Sigmoid colon (tissue), 7 donors: ENCODE results near the gene MED29. TPM values are rescaled to one million over a fixed set of nuclear protein-coding genes. Genes with fewer than 3 reads are reported as not detected.
A peak's percentile ranks its signal among the peaks of the same experiment; 100 is the strongest.

Source experiments
- DNase-seq: peaks from one replicate; pipeline ENCODE4 v3.0.0-alpha.2; 2019
- H3K27ac ChIP-seq, 4 donors: fragments of 200-600 bp; sonication (generic); one replicate each; pipeline ENCODE4 v1.5.1; 2016 to 2019; ENCODE audit warnings: mild to moderate bottlenecking in 1 of 4
- H3K27me3 ChIP-seq, 3 donors: fragments of 200-600 bp; sonication (generic); one replicate each; pipeline ENCODE4 v1.5.1; 2019; ENCODE audit warnings: mild to moderate bottlenecking in 1 of 3
- H3K36me3 ChIP-seq, 4 donors: fragments of 200-600 bp; sonication (generic); one replicate each; pipeline ENCODE4 v1.5.1; 2016 to 2019
- H3K4me1 ChIP-seq, 4 donors: fragments of 200-600 bp; sonication (generic); one replicate each; pipeline ENCODE4 v1.5.1; 2017 to 2019
- H3K4me3 ChIP-seq, 4 donors: fragments of 200-600 bp; sonication (generic); one replicate each; pipeline ENCODE4 v1.5.1; 2017 to 2019; ENCODE audit warnings: mild to moderate bottlenecking in 2 of 4, moderate library complexity in 1 of 4
- H3K9me3 ChIP-seq, 4 donors: fragments of 200-600 bp in 3 of 4; sonication (generic) in 3 of 4; one replicate each; pipeline versions ENCODE4 v1.5.1 to v1.6.1; 2013 to 2019
- EP300 ChIP-seq, 4 donors: sonication (generic); formaldehyde crosslinking; IDR thresholded peaks; one replicate each; pipeline ENCODE4 v1.6.1; 2017; ENCODE audit warnings: antibody characterized with exemption in 4 of 4
- POLR2A ChIP-seq, 2 donors: fragments of 450-650 bp; IDR thresholded peaks; one replicate each; pipeline ENCODE4 v1.6.1; 2016; ENCODE audit warnings: antibody characterized with exemption in 2 of 2, mild to moderate bottlenecking in 2 of 2, moderate library complexity in 2 of 2
- POLR2AphosphoS5 ChIP-seq, 4 donors: sonication (generic); formaldehyde crosslinking; IDR thresholded peaks; one replicate each; pipeline ENCODE4 v1.6.1; 2017; ENCODE audit warnings: antibody characterized with exemption in 4 of 4
- WGBS, 2 donors: extraction: QIAGEN DNeasy Blood & Tissue Kit; methylation state at CpG; one replicate each; pipeline ENCODE4 v1.1.7; 2013; 5-methylcytosine and 5-hydroxymethylcytosine counted together
- intact Hi-C: fragments of 100-400 bp; cut with DNase I; formaldehyde crosslinking; loops from one replicate; pipeline ENCODE4 v1.15.1; 2023
- polyA plus RNA-seq, 3 donors: library from polyadenylated mRNA; stranded (reverse); fragments of 200-250 nt; gene quantifications; one replicate each; pipeline ENCODE4 v1.2.3, GENCODE V29; 2013
- total RNA-seq, 4 donors: library from RNA; depleted of rRNA; stranded (reverse); fragments of >200 nt; gene quantifications; one replicate each; pipeline ENCODE4 v1.1.0, GENCODE V29; 2016
- TF ChIP-seq, protein P1 (sequence below), 4 experiments: fragments of 450-650 bp in 3 of 4; fragments of 200-600 bp in 1 of 4; IDR thresholded peaks; one replicate each; pipeline ENCODE4 v1.5.1; 2016 to 2019; ENCODE audit warnings: antibody characterized with exemption in 4 of 4, mild to moderate bottlenecking in 3 of 4, moderate library complexity in 2 of 4
- donor health status: healthy with polysubstance abuse.
- donor health status: Bipolar disorder and iron deficiency.
- donor health status: healthy.

Gene MED29
- total and polyA plus RNA-seq, 7 donors, result 22.8 to 44.6 (median 31.0) TPM

DNA sequence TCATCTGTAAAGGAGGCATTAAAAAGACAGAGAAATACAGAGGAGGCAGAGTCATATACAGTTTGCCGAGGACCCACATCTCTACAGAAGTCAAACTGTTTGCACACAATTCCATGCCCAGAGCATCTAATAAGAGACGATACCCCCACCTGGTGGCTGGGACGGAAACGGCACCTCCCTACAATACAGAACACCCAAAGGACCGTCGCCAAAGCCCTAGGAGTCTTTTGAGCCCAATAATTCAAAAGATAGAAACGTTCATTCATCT lies 20.6 kb downstream of the MED29 start:
- peak overlapping the region; percentile 0 to 99 (median 90) for H3K4me3 ChIP-seq
- H3K36me3 ChIP-seq, result peaks cover 14 to 28% (median 19%) of the 10 kb centered on the region in 4 donors
- intact Hi-C loops, result loop anchor here (1.0 to 2.0 kb wide), 3 partner anchors 8 to 69 kb away; partner anchors contain the start of gene SAMD4B
- no peak for TF ChIP-seq POLR2A (IDR thresholded peaks at IDR 0.05)
- peak in 1 of 4 donors; percentile 49 for TF ChIP-seq POLR2AphosphoS5 (IDR thresholded peaks at IDR 0.05)
- no peak for TF ChIP-seq EP300 (IDR thresholded peaks at IDR 0.05)
- TF ChIP-seq, protein P1, sequence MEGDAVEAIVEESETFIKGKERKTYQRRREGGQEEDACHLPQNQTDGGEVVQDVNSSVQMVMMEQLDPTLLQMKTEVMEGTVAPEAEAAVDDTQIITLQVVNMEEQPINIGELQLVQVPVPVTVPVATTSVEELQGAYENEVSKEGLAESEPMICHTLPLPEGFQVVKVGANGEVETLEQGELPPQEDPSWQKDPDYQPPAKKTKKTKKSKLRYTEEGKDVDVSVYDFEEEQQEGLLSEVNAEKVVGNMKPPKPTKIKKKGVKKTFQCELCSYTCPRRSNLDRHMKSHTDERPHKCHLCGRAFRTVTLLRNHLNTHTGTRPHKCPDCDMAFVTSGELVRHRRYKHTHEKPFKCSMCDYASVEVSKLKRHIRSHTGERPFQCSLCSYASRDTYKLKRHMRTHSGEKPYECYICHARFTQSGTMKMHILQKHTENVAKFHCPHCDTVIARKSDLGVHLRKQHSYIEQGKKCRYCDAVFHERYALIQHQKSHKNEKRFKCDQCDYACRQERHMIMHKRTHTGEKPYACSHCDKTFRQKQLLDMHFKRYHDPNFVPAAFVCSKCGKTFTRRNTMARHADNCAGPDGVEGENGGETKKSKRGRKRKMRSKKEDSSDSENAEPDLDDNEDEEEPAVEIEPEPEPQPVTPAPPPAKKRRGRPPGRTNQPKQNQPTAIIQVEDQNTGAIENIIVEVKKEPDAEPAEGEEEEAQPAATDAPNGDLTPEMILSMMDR (IDR thresholded peaks at IDR 0.05), result peak in 3 of 4 experiments; percentile 81 to 99 (median 94)
- peak overlapping the region; percentile 100 for H3K27ac ChIP-seq
- no peaks in the 10 kb centered on the region for H3K27me3 ChIP-seq
- WGBS, 2 donors, result 0 to 1% methylated on average over 7 of the region's 7 CpGs
- no peaks in the 10 kb centered on the region for H3K9me3 ChIP-seq
- DNase-seq, result peak; percentile 97
- peaks cover 0 to 53% (median 45%) of the 10 kb centered on the region in 4 donors for H3K4me1 ChIP-seq

DNA sequence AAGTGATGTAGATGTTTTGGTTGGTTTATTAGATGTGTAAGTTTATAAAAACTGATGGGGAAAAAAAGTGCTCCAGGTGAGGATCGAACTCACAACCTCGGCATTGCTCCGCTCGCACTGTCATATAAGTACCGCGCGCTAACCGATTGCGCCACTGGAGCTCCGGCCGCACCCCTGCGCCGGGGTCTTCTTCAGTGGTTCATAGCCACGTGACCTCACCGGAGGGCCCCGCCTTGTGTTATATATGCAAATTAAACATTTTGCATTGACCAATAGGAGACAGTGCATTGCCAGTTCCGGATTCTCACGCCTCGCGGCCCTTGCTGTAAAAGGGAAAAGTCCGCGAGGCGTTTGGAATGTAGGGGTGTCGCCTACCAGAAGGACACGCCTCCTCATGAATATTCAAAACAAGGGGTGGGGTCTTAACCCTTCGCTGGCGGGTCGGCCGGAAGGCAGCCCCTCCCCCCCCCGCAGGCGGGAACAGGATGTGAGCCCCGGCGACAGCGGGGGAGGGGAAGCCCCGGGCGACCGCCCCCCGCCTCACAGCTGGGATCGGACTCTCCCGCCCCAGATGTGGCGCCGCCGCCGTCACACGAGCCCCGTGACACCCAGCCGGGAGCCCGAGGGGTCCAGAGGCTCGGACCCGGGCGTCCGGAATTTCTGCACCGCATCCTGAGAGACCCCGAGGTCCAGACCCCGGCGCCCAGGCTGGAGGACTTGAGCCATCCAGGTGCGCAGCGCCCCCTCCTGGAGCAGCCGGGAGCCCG lies 21.1 kb downstream of the MED29 start, which contains the start of gene PLEKHG2:
Gene PLEKHG2 (plus strand): TSS at position 570 of the 767 bp plus-strand sequence. CDS start 1,418 bp downstream, outside the sequence.
- DNase-seq, result peak; percentile 100
- intact Hi-C loops, result loop anchor here (1.0 to 2.0 kb wide), 2 partner anchors 9 to 69 kb away; partner anchors contain the start of gene SAMD4B
- Histone ChIP-seq H3K27ac (peak within 1 kb of the TSS; percentile 100), H3K9me3 (no peaks in the 10 kb centered on the region), H3K4me1 (peaks cover 0 to 59% (median 47%) of the 10 kb centered on the region in 4 donors), H3K36me3 (peaks cover 15 to 29% (median 20%) of the 10 kb centered on the region in 4 donors), H3K27me3 (no peaks in the 10 kb centered on the region), H3K4me3 (peak within 1 kb of the TSS; percentile 83 to 99 (median 91))
- TF ChIP-seq EP300 (IDR thresholded peaks at IDR 0.05) (peak in 2 of 4 donors; percentile 69 to 70), POLR2AphosphoS5 (IDR thresholded peaks at IDR 0.05) (peak; percentile 39 to 94 (median 92)), POLR2A (IDR thresholded peaks at IDR 0.05) (peak; percentile 60 to 89)
- TF ChIP-seq, protein P1 (IDR thresholded peaks at IDR 0.05), result peak; percentile 85 to 95 (median 90)
- 0% methylated on average over 60 of the region's 60 CpGs for WGBS, 2 donors

DNA sequence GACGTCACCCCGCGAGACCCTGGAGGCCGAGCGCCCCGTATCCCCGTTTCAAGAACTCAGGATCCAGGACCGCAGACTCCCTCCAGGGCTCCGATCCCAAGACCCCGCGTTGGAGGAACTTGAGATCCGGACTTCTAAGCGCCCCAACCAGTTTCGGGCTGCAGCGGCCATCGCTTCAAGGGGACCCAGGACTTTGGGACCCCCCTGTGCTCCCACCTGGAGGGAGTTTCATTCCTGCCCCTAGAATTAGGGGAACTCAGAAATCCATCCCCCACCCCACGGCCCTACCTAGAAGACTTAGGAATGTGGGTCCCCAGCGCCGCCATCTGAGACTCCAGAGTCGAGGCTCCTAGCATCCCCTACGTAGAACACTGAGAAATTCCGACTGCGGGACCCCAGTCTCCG lies 21.7 kb downstream of the MED29 start:
- Histone ChIP-seq H3K27me3 (no peaks in the 10 kb centered on the region), H3K27ac (peak overlapping the region; percentile 100), H3K4me3 (peak overlapping the region; percentile 83 to 99 (median 91)), H3K4me1 (peaks cover 0 to 63% (median 50%) of the 10 kb centered on the region in 4 donors), H3K9me3 (no peaks in the 10 kb centered on the region), H3K36me3 (peaks cover 9 to 29% (median 18%) of the 10 kb centered on the region in 4 donors)
- TF ChIP-seq, protein P1 (IDR thresholded peaks at IDR 0.05), result no peak
- TF ChIP-seq POLR2AphosphoS5 (IDR thresholded peaks at IDR 0.05) (no peak), POLR2A (IDR thresholded peaks at IDR 0.05) (no peak), EP300 (IDR thresholded peaks at IDR 0.05) (no peak)
- intact Hi-C loops, result loop anchor here (1.0 to 2.0 kb wide), 2 partner anchors 10 to 70 kb away; partner anchors contain the start of gene SAMD4B
- 0 to 1% methylated on average over 24 of the region's 24 CpGs for WGBS, 2 donors
- DNase-seq, result no peak

DNA sequence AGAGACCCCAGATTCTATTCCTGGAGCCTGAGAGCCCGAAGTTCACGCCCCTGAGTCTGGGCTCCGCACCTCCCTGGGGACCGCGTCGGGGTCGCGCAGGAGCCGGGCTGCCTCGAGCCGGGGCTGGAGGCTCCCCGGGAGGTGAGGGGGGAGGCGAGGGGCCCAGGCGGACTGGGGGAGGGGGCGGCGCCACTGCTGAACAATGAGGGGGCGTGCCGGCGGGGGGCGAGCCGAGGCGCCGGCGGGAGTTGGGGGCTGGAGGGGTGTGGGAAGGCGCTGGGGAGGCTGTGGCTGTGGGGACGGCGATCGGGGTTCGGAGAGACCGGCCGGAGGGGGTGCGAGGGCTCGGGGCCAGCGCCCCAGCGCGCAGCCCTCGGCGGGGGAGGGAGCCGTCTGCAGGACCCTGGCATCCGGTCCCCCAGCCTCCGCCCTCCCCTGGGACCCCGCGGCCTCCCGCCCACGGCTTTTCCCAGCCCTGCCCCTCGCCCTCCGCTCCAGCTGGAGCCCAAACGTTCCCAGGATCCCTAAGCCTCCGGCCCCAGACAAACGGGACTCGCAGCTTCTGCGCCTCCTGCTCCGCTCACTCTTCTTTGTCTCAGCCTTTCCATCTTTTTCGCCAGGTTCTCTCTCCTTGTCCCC lies 22.2 kb downstream of the MED29 start:
- peaks cover 0 to 63% (median 50%) of the 10 kb centered on the region in 4 donors for H3K4me1 ChIP-seq
- DNase-seq, result peak; percentile 91

More for the DNA sequence above, 22.2 kb downstream of the MED29 start:
- Histone ChIP-seq H3K36me3 (peaks cover 4 to 29% (median 16%) of the 10 kb centered on the region in 4 donors), H3K9me3 (no peaks in the 10 kb centered on the region), H3K4me3 (peak overlapping the region; percentile 83 to 99 (median 91)), H3K27ac (peak overlapping the region; percentile 100), H3K27me3 (no peaks in the 10 kb centered on the region)
- intact Hi-C loops, result loop anchor here (2.0 kb wide), 1 partner anchor 71 kb away; the partner anchor contains the start of gene SAMD4B
- WGBS, 2 donors, result 2% methylated on average over 54 of the region's 54 CpGs
- peak; percentile 8 to 52 (median 36) for TF ChIP-seq POLR2AphosphoS5 (IDR thresholded peaks at IDR 0.05)
- peak in 1 of 2 donors; percentile 16 for TF ChIP-seq POLR2A (IDR thresholded peaks at IDR 0.05)
- TF ChIP-seq, protein P1 (IDR thresholded peaks at IDR 0.05), result no peak
- TF ChIP-seq EP300 (IDR thresholded peaks at IDR 0.05), result no peak
